NCI-H146 (cell line): Measurements from ENCODE around the gene C6orf136.
A peak's percentile ranks its signal among the peaks of the same experiment; 100 is the strongest.

Experiments
- DNase-seq: peaks from one replicate; lab custom pipeline; 2025; lab: John Stamatoyannopoulos, UW

The C6orf136 gene

GRCh38 chr6:30646450-30647241, at the start of gene C6orf136:
Gene C6orf136, plus strand, starts transcription at chr6:30647133. Its CDS starts 99 bp downstream, at chr6:30647232.
- peak; percentile 93 for DNase-seq

GRCh38 chr6:30597315-30598144, 49.4 kb upstream of the C6orf136 start:
- peak; percentile 52 for DNase-seq

GRCh38 chr6:30598912-30599624, 47.9 kb upstream of the C6orf136 start:
- DNase-seq, result no peak

- no peak for DNase-seq
These were observed 47.2 kb upstream of the C6orf136 start for GRCh38 chr6:30599625-30600324.

- DNase-seq, result no peak
These were observed 46.4 kb upstream of the C6orf136 start for GRCh38 chr6:30600451-30600961.

- no peak for DNase-seq
These were observed 45.5 kb upstream of the C6orf136 start for GRCh38 chr6:30601436-30601814.

GRCh38 chr6:30601815-30602641, 44.9 kb upstream of the C6orf136 start:
- no peak for DNase-seq

GRCh38 chr6:30603961-30604360, 43.0 kb upstream of the C6orf136 start:
- DNase-seq, result no peak

GRCh38 chr6:30610065-30610464, 36.9 kb upstream of the C6orf136 start:
- no peak for DNase-seq

- DNase-seq, result no peak
These were observed 35.6 kb upstream of the C6orf136 start for GRCh38 chr6:30611150-30611855.

- no peak for DNase-seq
These were observed 35.1 kb upstream of the C6orf136 start for GRCh38 chr6:30611856-30612194.

- DNase-seq, result no peak
These were observed 34.7 kb upstream of the C6orf136 start for GRCh38 chr6:30612213-30612612.

GRCh38 chr6:30612687-30613248, 34.2 kb upstream of the C6orf136 start:
- DNase-seq, result no peak

- DNase-seq, result no peak
These were observed 33.5 kb upstream of the C6orf136 start for GRCh38 chr6:30613251-30614043.

- peak; percentile 27 for DNase-seq
These were observed 32.7 kb upstream of the C6orf136 start for GRCh38 chr6:30614044-30614842.

GRCh38 chr6:30614843-30615218, 32.1 kb upstream of the C6orf136 start:
- DNase-seq, result peak; percentile 98

- peak; percentile 83 for DNase-seq
These were observed 31.5 kb upstream of the C6orf136 start for GRCh38 chr6:30615219-30615957.
